Activated CD4-positive, CD25-positive, alpha-beta regulatory T cell (primary cell): Measurements from ENCODE around the gene KLHL29.

Experiments used
- DNase-seq, 4 experiments: peaks; one replicate each; lab custom pipeline; 2025; lab: John Stamatoyannopoulos, UW

The KLHL29 gene

GRCh38 chr2:23397478-23397877 lies 12.5 kb downstream of the KLHL29 start:
- DNase-seq = no peak

DNA sequence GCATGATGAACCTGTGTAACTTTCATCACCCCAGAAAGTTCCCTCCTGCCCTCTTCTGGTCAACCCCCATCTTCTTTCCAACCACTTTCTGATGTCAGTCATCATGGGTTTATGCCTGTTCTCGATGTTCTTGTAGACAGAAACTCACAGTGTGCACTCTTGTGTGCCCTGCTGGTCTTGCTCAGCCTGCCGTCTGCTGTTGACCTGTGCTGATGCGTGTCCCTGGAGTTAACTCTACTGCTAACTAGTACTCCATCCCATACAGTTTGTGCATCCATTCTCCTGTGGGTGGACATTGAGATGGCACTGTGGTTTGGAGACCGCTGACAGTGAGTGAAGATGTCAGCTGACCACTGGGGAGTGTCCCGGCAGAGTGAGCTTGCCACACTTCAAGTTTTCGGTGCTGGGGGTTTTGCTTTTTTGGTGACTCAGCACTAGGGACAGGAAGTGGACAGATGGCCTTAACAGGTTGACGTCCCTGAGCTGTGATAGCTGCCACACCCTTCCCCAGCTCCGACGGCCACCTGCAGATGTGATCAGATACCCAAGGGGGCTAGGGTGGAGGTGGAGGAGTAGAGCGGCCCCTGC lies 14.8 kb downstream of the KLHL29 start:
- no peak for DNase-seq

DNA sequence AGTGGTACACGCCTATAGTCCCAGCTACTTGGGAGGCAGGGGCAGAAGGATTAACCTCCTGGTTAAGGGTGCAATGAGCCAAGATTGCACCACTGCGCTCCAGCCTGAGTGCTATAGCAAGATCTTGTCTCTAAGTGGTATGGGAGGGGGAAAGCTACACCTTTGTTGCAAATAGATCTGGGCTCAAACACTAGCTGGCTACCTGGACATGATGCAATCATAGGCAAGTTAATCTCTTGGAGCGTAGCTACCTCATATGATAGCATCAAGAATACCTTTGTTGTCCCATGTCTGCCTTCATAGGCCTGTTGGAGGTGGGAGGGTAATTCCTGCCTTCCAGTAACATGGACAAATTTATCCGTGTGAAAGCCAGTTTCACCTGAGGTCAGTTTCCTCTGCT lies 15.7 kb downstream of the KLHL29 start:
- no peak for DNase-seq

DNA sequence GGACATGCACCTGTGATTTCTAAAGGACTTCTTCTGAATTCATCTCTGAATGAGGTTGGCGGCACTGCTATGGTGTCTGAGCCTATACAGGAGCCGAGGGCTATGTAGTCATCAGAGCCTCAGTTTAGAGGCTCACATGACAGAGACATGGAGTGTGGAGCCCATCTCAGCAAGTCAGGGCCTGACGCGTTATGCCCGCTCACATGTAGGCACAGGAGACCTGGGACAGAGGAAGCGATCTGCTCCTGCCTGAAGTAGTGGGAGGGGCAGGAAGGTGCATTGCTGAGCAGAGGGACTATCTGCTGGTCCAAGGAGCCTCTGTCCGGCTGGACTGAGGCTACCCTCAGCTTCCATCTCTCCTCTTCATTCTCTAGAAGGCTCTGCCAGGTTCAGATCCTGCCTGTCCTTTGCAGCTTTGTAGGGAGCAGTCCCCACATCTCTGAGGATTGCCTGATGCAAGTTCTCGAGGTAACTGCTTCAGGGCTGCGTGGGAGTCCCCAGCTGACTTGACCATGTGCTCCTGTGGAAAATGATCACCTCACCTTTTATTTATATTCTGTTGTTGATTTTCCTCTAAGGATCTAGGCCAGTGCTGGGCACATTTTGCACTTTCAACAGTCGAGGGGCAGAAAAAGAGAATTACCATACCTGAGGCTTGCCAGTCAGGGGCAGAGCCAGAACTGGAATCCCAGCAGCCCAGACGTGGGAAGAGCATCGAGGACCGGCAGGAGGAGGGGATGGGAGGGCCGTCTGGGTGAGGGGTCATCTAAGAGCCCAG lies 16.6 kb downstream of the KLHL29 start:
- no peak for DNase-seq

- no peak for DNase-seq
These were observed 17.3 kb downstream of the KLHL29 start for GRCh38 chr2:23402205-23402740.

DNA sequence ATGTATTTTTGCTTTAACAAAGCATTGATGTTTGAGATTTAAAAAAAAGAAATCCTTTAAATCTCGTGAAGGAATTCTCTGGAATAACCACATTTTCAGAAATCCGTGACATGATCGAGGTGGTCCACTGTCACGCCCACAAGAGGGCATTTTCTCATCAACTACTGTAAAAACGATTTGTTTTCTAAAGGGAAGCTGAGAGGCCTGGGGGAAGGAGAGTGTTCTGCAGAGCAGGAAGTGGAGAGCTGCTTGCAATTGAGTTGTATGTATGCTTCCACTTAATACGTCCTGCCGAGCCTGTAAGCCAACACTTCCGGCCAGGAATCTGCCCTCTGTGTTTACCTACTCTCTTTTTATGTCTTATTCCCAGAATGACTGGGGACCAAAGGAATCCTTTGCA lies 19.4 kb downstream of the KLHL29 start:
- DNase-seq = no peak

GRCh38 chr2:23409248-23409647 lies 24.3 kb downstream of the KLHL29 start:
- DNase-seq = no peak

DNA sequence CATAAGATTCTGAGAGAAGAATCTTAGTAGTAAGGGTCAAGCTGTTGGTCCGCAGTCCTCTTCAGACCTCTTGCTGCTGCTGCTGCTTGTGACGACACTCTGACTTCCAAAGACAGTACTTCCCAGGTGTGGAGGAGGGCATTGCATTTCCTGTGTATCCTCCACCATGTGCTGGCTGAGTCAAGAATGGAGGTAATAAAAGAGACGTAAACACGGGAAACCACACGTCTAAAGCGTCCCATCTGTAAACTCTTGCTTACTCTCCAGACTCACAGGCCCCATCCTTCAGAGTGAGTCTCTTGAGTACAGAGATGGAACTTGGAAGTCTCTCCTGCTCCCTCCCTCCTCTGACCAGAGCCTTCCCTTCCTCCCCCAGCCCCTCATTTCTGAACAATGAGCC lies 25.6 kb downstream of the KLHL29 start:
- no peak for DNase-seq

GRCh38 chr2:23411752-23412431 lies 26.9 kb downstream of the KLHL29 start:
- DNase-seq = no peak

DNA sequence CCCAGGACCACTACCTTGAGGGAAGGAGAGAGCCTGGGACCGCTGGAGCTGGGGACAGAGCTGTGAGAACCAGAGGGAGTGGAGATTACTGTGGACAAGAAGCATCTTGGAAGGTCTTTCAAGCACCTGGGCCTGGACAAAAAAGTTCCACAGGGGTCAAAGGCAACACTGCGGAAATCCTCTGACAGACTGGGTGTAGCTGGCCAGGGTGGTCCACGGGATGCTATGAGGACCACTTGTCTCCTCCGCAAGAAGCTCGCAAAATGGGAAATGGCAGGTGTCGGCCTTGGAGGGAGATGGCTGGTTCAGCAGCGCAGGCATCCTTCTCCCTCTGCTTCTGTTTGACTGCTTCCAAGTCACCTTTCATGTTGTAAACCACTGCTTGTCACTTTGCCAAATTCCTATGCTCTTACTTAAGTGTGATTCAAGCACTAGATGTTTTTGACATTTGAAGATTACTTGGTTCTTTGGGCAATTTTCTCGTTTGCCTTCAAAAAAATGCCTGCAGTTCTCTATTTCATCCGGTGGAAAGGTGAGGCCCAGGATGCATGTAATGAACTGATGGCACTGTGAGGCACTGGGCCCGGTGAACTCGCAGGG lies 27.7 kb downstream of the KLHL29 start:
- DNase-seq = no peak

DNA sequence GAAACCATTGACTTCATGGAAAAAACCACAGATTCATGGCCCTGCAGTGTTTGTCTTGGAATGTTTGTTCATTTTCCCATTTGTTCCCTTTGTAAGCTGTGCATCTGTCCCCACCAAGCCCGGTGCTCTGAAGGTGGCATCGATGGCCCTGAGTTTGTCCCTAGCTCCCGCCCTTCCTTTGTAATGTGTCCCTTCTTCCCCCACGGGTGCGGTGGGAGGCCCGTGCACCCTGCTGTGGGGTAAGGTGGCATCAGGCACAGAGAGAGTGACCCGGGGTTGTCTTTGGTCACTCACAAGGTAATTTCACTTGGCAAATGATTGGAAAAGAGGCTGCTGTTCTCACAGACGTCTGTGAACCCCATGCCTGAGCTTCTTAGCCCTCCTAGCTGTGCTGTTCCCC lies 28.7 kb downstream of the KLHL29 start:
- no peak for DNase-seq

DNA sequence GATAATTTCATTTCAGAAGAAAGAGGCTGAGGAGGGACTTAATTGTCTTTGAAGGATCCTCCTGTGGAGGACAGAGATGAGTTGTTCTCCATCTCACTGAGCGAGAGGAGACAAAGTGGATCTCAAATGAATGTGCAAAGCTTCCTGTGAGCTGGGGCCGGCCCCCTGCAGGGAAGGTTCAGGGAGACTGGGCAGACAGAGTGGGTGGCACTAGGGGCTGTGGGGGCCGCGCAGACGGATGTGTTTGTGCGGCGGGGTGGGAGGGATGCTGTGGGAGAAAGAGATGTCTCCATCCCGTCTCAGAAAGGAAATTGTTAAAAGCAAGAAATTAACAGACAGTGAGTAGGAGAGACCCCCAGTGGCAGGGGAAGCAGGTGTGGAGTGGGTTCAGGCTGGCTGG lies 29.1 kb downstream of the KLHL29 start:
- DNase-seq = no peak

- no peak for DNase-seq
These were observed 29.9 kb downstream of the KLHL29 start for GRCh38 chr2:23414871-23415270.

GRCh38 chr2:23417310-23417709 lies 32.3 kb downstream of the KLHL29 start:
- DNase-seq = no peak

DNA sequence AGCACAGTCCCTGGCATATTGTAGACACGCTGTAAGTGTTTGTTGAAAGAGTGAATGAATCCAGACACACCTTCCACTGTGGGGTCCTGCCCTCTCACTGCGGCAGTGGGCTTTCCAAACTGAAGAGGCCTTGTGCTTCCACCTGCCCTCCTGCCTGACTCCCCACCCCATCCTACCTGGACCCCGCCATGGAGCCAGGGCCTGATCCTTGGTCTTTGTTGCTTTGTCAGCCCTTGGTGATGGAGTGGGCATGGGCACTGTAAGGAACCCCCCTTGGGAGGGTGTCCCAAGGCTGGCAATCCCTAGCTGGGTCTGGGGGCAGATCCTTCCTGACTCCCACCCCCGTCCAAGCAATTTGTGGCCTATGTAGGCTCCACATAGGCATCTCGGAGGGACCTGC lies 33.1 kb downstream of the KLHL29 start:
- DNase-seq = no peak

GRCh38 chr2:23418461-23418911 lies 33.5 kb downstream of the KLHL29 start:
- DNase-seq = no peak

- no peak for DNase-seq
These were observed 34.5 kb downstream of the KLHL29 start for GRCh38 chr2:23419171-23420090.

GRCh38 chr2:23420091-23420839 lies 35.3 kb downstream of the KLHL29 start:
- DNase-seq = no peak

DNA sequence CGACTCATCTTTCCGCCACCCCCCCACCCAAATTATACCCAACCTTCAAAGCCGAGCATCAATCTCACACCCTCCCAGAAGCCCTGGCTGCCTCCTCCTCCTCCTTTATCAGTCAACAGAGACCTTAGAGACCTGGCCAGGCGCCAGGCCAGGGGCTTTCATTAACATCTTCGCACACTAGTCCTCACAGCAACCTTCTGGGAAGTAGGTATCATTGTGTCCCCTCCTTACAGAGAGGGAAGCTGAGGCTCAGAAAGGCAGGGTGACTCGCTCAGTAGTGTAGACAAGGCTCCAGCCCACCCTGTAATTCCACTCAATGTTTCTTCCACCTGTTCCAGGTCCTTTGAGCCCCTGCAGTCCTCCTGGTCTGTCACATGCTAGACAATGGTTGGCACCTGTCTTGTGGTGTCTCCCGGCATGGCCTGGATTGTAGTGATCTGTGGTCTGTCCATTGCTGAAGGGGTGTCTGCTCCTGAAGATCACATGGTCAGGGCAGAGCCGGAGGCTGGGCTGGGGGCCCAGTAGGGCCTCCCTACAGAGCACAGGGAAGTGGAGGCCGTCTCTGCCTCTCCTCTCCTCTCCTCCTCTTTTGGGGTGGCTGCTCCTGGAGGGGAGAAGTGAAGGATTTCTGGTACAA lies 36.0 kb downstream of the KLHL29 start:
- DNase-seq = no peak
